ENCODE results near the gene UBE2E1.

UBE2E1 gene

GRCh38 chr3:23791678-23792077 lies 14.1 kb upstream of the UBE2E1 start:
- Histone ChIP-seq H3K27ac (ENCODE audit: low read depth, low read length, poor library complexity, severe bottlenecking) (no peak overlapping the region), H4K20me1 (ENCODE audit: insufficient read depth, low read length) (no peaks in the 10 kb centered on the region), H3K4me3 (ENCODE audit: low read depth, low read length, poor library complexity, severe bottlenecking) (no peak overlapping the region), H3F3A (ENCODE audit: insufficient read depth, low read length) (no peaks in the 10 kb centered on the region), H3K79me2 (ENCODE audit: insufficient read depth, low read length) (no peaks in the 10 kb centered on the region), H3K36me3 (ENCODE audit: insufficient read depth, low read length) (no peaks in the 10 kb centered on the region), H3K9me3 (ENCODE audit: low read length) (no peaks in the 10 kb centered on the region), H3K9me2 (ENCODE audit: low read depth, low read length) (no peaks in the 10 kb centered on the region), H3K4me2 (ENCODE audit: low read length) (no peak overlapping the region), H3K9ac (ENCODE audit: low read length) (no peak overlapping the region), H2AFZ (ENCODE audit: low read length) (no peak overlapping the region), H3K4me1 (ENCODE audit: insufficient read depth, low read length, severe bottlenecking) (no peaks in the 10 kb centered on the region), H3K27me3 (ENCODE audit: insufficient read depth, low read length) (no peaks in the 10 kb centered on the region)
- TF ChIP-seq CTCF (IDR thresholded peaks at IDR 0.05; ENCODE audit: low read length) (no peak), EZH2 (IDR thresholded peaks at IDR 0.05; ENCODE audit: borderline replicate concordance, low read length) (no peak)

DNA sequence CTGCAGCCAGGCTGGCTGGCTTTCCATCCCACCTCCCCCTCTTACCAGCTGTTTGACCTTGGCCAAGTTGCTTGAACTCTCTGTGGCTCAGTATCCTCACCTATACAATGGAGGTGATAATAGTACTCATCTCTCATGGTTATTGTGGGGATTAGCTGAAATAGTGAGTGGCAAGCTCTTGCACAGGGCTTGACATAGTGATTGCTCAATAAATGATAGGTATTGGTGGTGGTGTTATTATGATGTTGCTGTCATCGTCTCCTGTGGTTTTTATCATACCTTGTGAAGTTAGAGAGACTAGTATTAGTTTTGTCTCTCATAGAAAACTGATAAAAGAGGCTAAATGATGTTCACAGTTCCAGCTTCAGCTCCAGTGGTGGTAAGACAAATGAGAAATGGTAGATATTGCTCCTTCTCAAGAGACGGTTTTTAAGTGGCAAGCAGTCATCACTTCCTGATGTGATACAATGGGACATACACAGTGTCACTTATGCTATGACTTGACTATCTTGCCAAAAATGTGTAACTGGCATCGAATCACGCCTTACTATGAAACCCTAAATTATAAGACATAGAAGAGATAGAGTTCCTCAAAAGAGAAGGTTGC lies 12.1 kb upstream of the UBE2E1 start:
- Histone ChIP-seq H3F3A (ENCODE audit: insufficient read depth, low read length) (no peaks in the 10 kb centered on the region), H3K27ac (ENCODE audit: low read depth, low read length, poor library complexity, severe bottlenecking) (no peak overlapping the region)

GRCh38 chr3:23795096-23795495 lies 10.7 kb upstream of the UBE2E1 start:
- Histone ChIP-seq H3K9me3 (ENCODE audit: low read length) (no peaks in the 10 kb centered on the region), H3F3A (ENCODE audit: insufficient read depth, low read length) (no peaks in the 10 kb centered on the region), H3K79me2 (ENCODE audit: insufficient read depth, low read length) (no peaks in the 10 kb centered on the region), H3K4me3 (ENCODE audit: low read depth, low read length, poor library complexity, severe bottlenecking) (no peak overlapping the region), H3K27me3 (ENCODE audit: insufficient read depth, low read length) (no peaks in the 10 kb centered on the region), H2AFZ (ENCODE audit: low read length) (no peak overlapping the region), H3K9me2 (ENCODE audit: low read depth, low read length) (no peaks in the 10 kb centered on the region), H3K4me1 (ENCODE audit: insufficient read depth, low read length, severe bottlenecking) (no peaks in the 10 kb centered on the region), H3K9ac (ENCODE audit: low read length) (no peak overlapping the region), H3K36me3 (ENCODE audit: insufficient read depth, low read length) (no peaks in the 10 kb centered on the region), H4K20me1 (ENCODE audit: insufficient read depth, low read length) (no peaks in the 10 kb centered on the region), H3K27ac (ENCODE audit: low read depth, low read length, poor library complexity, severe bottlenecking) (no peak overlapping the region), H3K4me2 (ENCODE audit: low read length) (no peak overlapping the region)
- TF ChIP-seq CTCF (IDR thresholded peaks at IDR 0.05; ENCODE audit: low read length) (no peak), EZH2 (IDR thresholded peaks at IDR 0.05; ENCODE audit: borderline replicate concordance, low read length) (no peak)

More for the DNA sequence above, 12.1 kb upstream of the UBE2E1 start:
- TF ChIP-seq EZH2 (IDR thresholded peaks at IDR 0.05; ENCODE audit: borderline replicate concordance, low read length) (no peak), CTCF (IDR thresholded peaks at IDR 0.05; ENCODE audit: low read length) (no peak)
- Histone ChIP-seq H3K4me1 (ENCODE audit: insufficient read depth, low read length, severe bottlenecking) (no peaks in the 10 kb centered on the region), H3K9me3 (ENCODE audit: low read length) (no peaks in the 10 kb centered on the region), H3K9me2 (ENCODE audit: low read depth, low read length) (no peaks in the 10 kb centered on the region), H2AFZ (ENCODE audit: low read length) (no peak overlapping the region), H3K27me3 (ENCODE audit: insufficient read depth, low read length) (no peaks in the 10 kb centered on the region), H3K4me3 (ENCODE audit: low read depth, low read length, poor library complexity, severe bottlenecking) (no peak overlapping the region), H3K36me3 (ENCODE audit: insufficient read depth, low read length) (no peaks in the 10 kb centered on the region), H4K20me1 (ENCODE audit: insufficient read depth, low read length) (no peaks in the 10 kb centered on the region), H3K4me2 (ENCODE audit: low read length) (no peak overlapping the region), H3K79me2 (ENCODE audit: insufficient read depth, low read length) (no peaks in the 10 kb centered on the region), H3K9ac (ENCODE audit: low read length) (no peak overlapping the region)
